T-helper 2 cell (primary cell): Measurements from ENCODE around the gene TPMT.
"Not testable (repeated sequence)": the region's sequence is repeated elsewhere in the genome, so short reads cannot be mapped to it uniquely, and the experiment has no call there.

Experiments
- DNase-seq, 5 experiments: peaks; one replicate each; pipeline versions ENCODE4 v3.0.0 to v3.0.0-alpha.2; 2012 to 2022
- total RNA-seq, 2 donors: gene quantifications; one replicate each; lab custom pipeline; 2026; lab: John Stamatoyannopoulos, UW

Gene TPMT
- 15.5 to 17.1 reads per million in 2 donors for total RNA-seq

DNA sequence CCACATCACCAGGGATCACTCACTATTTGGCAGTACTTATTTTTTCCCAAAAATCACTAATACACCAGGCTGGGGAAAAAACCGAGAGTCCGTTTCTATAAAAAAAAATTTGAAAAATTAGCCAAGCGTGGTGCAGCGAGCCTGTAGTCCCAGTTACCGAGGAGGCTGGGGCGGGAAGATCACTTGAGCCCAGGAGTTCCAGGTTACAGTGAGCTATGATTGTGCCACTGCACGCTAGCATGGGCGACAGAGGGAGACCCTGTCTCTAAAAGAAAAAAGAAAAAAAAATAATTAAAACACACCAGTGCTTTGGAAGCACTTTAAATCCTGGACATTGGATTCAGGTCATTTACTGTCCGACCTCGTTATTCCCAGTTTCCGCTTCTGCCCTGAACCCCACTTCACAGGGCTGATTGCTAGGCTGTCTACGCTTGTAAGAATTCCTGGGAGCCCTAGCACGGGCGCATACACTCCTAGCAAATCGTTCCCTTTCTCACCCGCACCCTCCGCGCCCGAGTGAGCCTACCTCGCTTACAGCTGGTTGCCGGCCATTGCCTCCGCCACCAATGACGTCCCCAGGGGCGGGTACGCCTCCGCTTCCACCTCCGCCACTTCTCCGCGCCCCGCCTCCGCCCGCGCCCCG lies at the start of gene TPMT:
Gene TPMT (minus strand): TSS at position 571 of the 643 bp plus-strand sequence. CDS start 5,950 bp downstream, outside the sequence.
- DNase-seq: peak in 2 of 5 experiments; percentile 7 to 20

DNA sequence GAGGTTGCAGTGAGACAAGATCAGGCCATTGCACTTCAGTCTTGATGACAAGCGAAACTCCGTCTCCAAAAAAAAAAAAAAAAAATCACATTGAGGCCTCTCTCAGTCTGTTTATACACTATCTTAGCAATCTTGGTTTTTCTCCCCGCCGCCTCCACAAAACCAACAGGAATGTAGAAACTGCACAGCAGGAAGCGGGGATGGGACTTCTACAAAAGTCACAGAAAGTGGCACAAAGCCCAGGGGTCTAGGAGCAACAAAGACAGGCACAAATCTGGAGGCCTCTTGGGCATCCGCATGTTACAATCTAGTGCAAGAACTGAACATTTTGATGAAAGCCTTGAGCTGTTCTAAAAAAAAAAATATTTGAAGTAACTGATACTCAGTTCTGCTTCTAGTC lies 48.9 kb upstream of the TPMT start:
- no peak for DNase-seq

DNA sequence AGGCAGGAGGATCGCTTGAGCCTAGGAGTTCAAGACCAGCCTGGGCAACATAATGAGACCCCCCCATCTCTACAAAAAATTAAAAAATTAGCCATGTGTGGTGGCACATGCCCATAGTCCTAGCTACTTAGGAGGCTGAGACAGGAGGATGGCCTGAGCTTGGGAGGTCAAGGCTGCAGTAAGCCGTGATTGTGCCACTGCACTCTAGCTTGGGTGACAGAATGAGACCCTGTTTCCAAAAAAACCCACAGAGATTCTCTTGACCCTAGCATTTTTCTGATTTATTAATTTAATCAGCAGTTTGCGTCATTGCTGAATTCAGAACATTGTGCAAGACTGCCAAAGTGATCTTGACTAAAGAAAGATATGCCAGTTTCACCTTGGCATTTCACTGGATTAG lies 37.1 kb upstream of the TPMT start:
- DNase-seq: no peak

DNA sequence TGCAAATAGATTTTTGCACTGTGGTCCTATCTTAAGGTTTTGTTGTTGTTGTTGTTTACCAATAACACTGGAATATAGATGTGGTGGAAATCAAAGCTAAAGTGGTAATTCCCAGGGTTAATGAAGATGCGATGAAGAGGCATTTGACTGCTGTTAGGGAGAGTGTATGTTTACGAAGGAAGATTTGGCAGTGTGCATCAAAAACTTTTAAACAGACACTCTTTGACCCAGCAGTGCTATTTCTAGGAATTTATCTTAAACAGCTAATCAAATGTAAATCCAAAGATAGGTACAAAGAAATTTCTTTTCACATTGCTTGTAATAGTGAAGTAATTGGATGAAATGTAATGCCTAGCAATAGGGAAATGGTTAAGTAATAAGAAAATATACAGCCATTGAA lies 34.3 kb upstream of the TPMT start:
- no peak for DNase-seq

- no peak for DNase-seq
Measured at GRCh38 chr6:18187701-18188100, 32.8 kb upstream of the TPMT start.

DNA sequence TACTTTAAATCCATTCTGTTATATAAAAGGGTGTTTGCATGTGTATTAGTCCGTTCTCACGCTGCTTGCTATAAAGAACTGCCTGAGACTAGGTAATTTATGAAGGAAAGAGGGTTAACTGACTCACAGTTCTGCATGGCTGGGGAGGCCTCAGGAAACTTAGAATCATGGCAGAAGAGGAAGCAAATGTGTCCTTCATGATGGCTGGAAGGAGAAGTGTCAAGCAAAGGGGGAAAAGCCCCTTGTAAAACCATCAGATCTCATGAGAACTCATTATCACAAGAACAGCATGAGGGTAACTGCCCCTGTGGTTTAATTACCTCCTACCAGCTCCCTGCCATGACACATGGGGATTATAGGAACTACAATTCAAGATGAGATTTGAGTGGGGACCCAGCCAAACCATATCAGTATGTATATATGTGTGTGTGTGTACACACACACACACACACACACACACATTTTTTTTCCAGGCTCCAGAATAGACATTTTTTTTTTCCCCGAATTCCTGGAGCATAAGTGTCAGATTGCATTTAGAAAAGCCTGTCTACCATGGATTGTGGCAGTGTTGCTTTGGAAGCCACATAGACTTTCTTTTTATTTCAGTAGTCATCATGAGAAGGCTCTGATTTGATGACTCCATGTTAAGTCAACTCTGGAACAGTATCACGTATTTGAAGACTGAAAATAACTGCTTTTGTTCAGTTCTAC lies 31.8 kb upstream of the TPMT start:
- DNase-seq: no peak

GRCh38 chr6:18186033-18186432 lies 31.2 kb upstream of the TPMT start:
- no peak for DNase-seq

DNA sequence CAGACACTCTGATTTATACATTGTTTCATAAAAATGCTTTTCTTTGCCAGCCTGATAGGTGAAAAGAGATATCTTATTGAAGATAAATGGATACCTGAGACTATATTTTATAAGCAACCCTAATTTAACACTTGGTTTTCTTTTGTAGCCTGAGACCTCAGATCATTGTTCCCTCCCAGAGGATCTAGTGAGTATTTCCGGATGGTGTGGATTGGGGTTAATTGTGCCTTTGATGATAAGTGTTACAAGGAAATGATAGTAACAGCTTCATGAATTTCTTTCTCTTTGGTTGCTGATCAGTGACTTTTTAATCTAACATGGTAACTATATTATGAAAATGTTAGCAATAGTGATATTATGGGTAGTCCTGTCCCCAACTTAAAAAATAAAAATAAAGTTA lies 30.7 kb upstream of the TPMT start:
- no peak for DNase-seq

DNA sequence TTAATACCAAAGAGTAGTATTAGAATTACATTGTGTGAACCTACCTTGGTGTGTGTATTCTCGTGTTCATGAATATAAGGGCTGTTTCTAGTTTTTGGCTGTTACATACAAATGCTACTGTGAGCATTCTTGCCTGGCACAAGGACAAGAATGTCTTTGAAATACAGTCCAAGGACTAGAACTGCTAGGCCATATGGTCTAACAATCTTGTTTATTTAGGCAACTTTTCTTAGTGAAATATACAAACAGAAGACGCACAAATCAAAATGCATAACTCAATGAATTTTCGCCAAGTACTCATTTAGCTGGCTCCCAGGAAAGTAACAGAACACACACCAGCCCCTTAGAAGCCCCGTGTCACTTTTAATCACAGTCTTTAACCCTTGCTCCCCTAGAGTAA lies 28.9 kb upstream of the TPMT start:
- no peak for DNase-seq

DNA sequence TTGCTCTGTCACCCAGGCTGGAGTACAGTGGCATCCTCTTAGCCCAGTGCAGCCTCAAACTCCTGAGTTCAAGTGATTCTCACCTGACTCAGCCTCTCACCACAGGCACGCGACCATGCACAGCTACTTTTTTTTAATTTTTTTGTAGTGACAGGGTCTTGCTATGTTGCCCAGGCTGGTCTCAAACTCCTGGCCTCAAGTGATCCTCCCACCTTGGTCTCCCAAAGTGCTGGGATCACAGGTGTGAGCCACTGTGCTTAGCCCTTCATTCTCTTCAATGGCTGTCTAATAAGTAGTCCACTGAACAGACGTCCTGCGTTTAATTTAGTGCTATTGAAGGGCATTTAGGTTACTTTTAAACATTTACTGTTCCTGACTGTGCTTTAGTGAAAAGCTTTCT lies 27.7 kb upstream of the TPMT start:
- DNase-seq: no peak

- no peak for DNase-seq
Measured at GRCh38 chr6:18179770-18180356, 25.0 kb upstream of the TPMT start.

DNA sequence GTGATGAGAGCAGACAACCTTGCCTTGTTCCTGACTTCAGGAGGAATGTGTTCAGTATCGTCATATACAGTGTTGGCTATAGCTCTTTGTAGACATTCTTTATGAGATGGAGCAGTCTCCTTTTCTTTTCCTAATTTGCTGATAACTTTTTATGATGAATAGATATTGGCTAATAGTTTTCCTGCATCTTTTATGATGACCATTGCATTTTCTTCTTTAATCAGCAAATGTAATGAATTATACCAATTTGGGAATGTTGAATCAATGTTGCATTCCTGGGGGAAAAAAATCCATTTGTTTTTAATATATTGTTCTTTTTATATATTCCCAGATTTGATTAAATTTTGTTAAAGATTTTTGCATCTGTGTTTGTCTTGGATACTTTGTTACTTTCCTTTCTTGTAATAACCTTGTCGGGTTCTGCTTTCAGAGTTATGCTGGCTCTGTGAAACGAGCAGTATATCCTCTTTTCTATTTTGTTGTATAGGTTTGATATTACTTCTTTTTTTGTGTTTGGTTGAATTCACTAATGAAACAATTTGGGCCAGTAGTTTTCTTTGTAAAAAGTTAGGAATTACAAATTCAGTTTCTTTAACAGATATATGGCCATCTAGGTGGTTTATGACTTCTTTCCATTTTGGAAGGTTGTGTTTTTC lies 24.2 kb upstream of the TPMT start:
- no peak for DNase-seq

- DNase-seq: no peak
Measured at GRCh38 chr6:18177286-18177965, 22.5 kb upstream of the TPMT start.

DNA sequence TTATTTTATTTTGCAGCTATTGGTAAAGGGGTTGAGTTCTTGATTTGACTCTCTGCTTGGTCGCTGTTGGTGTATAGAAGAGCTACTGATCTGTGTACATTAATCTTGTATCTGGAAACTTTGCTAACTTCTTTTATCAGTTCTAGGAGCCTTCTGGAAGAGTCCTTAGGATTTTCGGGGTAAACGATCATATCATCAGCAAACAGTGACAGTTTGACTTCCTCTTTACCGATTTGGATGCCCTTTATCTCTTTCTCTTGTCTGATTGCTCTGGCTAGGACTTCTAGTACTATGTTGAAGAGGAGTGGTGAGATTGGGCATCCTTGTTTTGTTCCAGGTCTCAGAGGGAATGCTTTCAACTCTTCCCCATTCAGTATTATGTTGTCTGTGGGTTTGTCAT lies 21.3 kb upstream of the TPMT start:
- DNase-seq: not testable (repeated sequence)

GRCh38 chr6:18171871-18172270 lies 17.0 kb upstream of the TPMT start:
- DNase-seq: no peak

DNA sequence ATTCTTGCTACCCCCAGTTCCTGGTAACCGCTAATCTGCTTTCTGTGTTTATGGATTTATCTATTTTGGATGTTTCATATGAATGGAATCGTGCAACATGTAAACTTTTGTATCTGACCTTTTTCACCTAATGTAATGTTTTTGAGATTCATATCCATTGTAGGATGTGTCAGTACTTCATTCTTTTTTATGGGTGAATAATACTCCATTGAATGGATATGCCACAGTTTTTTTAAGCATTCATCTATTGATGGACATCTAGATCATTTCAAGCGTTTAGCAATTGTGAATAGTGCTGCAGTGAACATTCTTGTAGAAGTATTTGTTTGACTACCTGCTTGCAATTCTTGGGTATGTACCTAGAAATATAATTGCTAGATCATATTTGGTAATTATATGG lies 13.4 kb upstream of the TPMT start:
- DNase-seq: no peak

- no peak for DNase-seq
Measured at GRCh38 chr6:18166312-18167036, 11.6 kb upstream of the TPMT start.

- DNase-seq: no peak
Measured at GRCh38 chr6:18165751-18166150, 10.9 kb upstream of the TPMT start.

- no peak for DNase-seq
Measured at GRCh38 chr6:18162401-18162800, 7.5 kb upstream of the TPMT start.

DNA sequence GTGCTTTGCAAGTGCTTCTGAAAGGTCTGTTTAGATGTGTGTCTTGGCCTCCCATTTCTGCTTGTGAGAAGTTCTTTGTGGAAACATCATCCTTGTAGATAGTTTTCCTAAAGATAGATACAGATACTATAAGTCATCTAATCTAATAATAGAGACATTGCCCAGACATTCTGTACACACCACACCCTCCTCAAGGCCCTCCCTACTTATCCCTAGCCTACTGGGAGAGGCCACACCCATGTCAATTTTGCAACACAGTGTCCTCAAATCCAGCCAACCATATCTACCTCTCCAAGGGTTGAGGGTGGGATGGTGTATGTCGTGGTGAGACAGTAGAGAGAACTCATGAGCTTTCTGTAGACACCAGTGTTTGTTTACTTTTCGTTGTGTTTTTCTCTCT lies 6.6 kb upstream of the TPMT start:
- DNase-seq: no peak

DNA sequence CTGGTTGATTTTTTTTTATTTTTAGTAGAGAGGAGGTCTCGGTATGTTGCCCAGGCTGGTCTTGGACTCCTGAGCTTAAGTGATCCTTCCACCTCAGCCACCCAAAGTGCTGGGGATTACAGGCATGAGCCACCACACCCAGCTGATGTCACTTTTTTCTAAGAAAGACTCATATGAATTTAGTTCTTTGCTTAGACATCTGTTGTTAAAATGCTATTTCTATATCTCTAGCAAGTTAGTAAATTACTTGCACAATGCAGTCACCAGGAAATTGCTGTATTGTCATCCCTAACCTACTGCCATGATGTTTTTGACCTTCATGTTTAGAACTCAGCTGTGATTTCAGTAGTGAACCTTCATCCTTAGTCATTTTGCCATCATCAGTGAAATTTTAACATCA lies 6.0 kb upstream of the TPMT start:
- peak in 1 of 5 experiments; percentile 6 for DNase-seq

GRCh38 chr6:18155864-18156421 lies 1.1 kb upstream of the TPMT start:
- DNase-seq: peak in 4 of 5 experiments; percentile 15 to 38 (median 30)
